ENCODE measurements around the gene MYMX.

DNA sequence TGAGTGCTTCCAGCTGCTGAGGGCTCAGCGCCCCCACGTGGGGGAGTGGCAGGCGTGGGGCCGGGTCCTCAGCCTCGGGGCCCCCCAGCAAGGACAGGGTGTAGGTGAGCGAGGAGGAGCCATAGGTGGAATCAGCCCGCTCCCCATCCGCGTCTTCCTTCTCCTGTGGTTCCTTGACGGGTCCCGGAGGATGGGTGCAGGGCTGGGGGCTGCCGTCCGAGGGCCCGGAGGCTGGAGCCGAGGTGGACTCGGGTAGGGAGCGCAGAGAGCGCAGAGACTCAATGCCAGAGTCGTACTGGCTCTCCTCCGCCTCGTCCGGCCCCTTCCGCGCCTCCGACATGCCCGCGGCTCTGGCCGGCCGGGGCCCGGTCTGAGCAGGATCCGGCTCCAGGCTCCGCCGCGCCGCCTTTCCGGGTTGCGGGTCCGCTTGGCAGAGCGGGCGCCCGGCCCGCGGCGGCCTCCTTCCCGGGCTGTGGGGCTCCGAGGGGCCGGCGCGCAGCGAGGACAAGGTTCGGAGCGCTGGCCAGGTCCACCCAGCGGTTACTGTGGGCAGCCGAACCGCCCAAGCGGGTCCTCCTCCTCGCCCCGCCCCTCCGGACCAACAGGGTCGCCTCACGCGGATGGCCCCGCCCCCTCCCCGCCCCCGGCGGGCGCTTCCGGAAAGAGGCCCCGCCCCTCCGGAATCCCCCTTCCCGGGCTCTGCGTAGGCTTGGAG lies 48.4 kb downstream of the MYMX start, which contains the start of gene NFKBIE:
- TF ChIP-seq POLR2A (IDR thresholded peaks at IDR 0.05; ENCODE audit: low read length) (peak; percentile 37), GATA1 (IDR thresholded peaks at IDR 0.05; ENCODE audit: low read depth, low read length) (no peak)
